ENCODE results near the gene KCNB1.
"Not testable (repeated sequence)": the region's sequence is repeated elsewhere in the genome, so short reads cannot be mapped to it uniquely, and the experiment has no call there.

The KCNB1 gene

DNA sequence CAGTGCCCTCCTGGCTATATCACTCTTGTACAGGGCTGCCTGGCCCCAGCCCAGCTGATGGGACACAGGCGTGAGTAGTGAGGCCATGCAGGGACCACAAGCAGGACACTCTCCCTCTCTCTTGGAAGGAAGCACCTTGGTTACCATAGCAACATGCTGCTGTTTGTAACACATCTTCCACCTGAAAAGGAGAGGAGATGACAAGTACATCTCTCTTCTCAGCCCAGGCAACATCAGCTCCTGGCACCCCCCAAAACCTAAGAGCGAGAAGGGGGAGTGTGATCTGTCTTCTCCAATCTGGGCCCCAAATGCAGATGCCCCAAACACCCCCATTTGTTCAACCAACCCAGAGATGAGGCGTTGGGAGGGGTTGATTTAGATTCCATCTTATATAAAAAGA lies 49.9 kb downstream of the KCNB1 start:
- DNase-seq, result no peak

DNA sequence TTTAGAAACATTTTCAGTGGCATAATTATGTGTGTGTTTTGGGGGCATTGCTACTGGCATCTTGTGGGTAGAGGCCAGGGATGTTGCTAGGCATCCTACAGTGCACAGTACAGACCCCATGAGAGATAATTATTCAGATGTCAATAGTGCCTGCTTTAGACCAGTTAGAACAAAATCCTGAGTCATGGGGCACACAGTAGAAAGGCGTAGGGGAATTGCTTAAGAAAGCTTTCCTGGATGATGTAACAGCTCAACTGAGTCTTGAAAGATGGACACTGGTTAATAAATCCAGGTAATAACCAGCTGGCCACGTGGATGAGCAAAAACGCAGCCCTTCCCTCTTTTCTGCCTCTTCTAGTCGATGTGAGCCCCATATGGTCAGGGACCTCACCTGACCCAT lies 51.1 kb downstream of the KCNB1 start:
- DNase-seq, result no peak

DNA sequence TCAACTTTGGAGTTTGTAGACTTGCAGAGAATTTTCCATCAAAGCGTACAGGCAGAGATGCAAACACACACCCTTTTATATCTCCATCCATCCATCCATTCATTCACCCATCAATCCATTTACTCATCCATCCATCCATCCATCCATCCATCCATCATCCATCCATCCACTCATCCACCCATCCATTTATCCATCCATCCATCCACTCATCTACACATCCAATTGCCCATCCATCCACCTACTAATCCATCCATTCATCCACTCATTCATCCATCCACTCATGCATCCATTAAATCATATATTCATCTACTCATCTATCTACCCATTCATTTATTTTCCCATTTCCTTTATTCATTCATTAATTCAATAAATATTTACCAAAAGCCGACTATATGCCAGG lies 52.1 kb downstream of the KCNB1 start:
- DNase-seq, result no peak

GRCh38 chr20:49427751-49428518 lies 54.5 kb downstream of the KCNB1 start:
- no peak for DNase-seq

GRCh38 chr20:49426873-49427272 lies 55.6 kb downstream of the KCNB1 start:
- no peak for DNase-seq

DNA sequence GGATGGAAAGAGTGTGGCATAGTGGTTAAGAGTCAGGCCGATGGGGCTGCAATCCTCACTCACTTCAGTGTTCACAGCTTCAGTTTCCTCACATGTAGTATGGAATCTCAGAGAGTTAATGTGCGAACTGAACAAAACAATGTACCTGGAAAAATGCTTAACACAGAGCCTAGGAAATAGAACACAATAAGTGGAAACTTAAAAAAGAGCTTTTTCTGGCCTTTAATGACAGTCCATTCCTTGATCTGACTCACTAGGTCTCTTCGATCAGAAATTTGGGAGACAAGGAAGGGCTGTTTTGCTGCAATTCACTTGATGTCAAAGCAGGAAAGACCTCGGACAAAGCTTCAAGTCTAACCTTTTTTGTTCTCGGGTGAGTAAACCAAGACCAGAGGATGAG lies 56.1 kb downstream of the KCNB1 start:
- no peak for DNase-seq

DNA sequence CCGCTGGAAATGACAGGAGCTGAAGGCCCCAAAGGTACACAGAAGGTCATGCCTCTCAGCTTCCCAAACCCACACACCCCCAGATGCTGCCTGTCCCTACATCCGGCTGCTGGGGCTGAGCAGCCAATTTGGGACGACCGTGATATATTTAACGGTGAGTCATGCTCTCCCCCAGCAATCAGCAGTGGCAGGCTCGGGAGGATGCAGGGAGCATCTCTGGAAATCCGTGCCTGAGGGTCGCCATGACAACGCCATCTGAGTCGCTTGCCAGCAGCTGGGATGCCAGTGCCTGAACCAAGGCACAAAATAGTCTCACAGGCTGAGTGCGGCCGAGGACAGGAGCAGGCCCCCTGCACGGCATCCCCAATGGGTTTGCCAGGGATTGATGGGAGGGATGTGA lies 57.9 kb downstream of the KCNB1 start:
- DNase-seq, result no peak

- no peak for DNase-seq
These were observed 60.3 kb downstream of the KCNB1 start for GRCh38 chr20:49422161-49422560.

DNA sequence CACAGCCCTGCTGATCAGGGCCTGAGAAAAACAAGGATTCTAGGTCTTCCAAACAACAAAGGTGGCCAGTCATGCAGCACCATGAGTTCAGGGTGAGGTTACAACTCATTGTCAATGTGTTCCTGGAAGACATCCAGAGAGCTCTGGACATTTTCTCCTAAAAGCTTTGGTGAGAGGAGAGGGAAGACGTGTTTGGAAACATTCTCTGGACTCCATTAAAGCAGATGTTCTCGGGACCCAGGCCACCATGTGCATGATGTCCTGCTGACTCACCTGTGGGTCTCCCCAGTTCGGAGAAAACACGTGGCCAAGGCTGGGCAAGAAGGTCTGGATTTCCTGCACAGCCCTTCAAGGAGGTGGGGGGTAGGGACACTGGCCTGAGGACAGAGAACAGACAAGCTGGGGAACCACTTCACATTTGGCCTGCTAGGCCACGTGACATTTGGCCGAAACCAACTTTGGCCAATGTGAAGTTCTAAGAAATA lies 61.6 kb downstream of the KCNB1 start:
- DNase-seq, result no peak

- no peak for DNase-seq
These were observed 62.2 kb downstream of the KCNB1 start for GRCh38 chr20:49420292-49420691.

GRCh38 chr20:49419785-49420184 lies 62.7 kb downstream of the KCNB1 start:
- DNase-seq, result no peak

DNA sequence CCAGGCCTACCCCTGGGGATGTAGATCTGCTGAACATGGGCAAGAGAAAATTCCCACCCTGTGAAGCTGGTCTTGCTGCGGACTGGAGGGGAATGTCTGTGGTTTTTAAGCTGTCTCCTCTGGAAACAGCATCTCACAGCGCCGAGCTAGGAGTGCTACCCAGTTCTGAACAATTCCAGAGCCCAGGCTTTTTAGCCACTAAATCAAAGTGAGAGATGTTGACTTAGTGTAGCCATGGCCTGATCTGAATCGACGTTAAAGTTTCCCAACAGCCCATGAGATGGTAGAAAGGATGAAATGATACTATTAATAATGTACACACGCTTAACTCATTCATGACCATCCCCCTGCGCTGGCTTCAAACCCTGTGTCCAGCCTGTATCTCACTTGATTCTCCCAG lies 63.7 kb downstream of the KCNB1 start:
- DNase-seq, result no peak

GRCh38 chr20:49417843-49418555 lies 64.5 kb downstream of the KCNB1 start:
- no peak for DNase-seq

DNA sequence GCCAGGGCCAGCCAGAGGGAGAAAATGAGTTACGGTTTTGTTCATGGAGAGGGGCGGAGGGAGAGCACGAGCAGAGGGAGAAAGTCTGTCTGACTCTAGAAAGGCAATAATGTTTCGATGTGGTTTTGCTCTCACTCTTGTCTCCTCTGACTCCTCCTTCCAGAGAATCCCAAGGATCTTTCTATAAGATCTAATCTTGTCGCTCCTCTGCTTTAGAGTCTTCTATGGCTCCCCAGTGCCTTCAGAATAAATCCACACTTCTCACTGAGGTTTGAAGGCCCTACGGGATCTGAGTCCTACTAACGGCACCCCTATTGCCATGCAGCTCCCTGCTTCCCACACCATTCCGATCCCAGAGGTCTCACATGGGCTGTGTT lies 66.8 kb downstream of the KCNB1 start:
- DNase-seq, result no peak

DNA sequence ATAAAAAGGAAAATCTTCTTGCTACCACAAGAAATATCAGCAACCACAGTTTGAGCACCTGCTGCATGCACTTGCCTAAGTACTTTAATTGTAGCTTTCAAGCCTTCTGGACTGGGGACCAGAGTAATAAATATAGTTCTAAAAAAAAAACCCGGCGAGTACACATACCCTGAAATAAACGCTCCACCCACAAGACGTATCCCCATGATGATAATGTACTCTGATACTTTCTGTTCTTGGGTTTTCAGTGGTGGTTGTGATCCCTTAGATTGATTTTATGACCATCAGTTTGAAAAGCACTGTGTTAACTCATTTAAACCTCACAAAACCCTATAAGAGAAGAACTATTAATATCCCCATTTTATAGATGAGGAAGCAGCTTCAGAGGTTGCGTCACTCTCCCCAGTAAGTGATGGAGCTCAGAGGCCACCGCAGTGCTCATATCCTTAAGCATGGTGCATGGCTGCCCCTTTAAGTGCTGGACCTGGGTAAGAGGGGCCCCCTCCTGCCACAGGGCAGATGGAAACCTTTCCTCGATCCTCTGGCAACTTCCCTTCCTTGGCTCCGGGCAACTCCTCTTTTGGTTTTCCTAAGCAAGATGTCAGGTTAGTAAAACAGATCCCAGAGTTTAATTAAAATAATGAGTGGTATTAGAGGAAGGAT lies 67.3 kb downstream of the KCNB1 start:
- DNase-seq, result no peak

DNA sequence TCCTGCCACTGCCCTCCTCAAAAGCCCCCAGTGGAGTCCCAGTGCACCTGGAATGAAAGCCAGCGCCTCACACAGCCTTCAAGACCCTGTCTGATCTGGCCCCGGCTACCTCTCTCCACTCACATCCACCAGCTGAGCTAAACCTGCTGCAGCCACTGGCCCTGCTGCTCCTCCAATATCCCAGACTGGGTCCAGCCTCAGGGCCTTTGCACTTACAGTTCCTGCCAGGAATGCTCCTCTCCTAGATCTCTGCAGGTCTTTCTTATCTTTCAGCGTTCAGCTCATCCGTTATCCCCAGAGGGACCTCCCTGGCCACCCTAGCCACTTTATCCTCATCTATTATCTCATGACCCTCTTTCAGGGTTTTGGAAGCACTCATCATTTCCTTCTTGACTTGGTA lies 68.8 kb downstream of the KCNB1 start:
- DNase-seq, result no peak

GRCh38 chr20:49412953-49413352 lies 69.5 kb downstream of the KCNB1 start:
- no peak for DNase-seq

DNA sequence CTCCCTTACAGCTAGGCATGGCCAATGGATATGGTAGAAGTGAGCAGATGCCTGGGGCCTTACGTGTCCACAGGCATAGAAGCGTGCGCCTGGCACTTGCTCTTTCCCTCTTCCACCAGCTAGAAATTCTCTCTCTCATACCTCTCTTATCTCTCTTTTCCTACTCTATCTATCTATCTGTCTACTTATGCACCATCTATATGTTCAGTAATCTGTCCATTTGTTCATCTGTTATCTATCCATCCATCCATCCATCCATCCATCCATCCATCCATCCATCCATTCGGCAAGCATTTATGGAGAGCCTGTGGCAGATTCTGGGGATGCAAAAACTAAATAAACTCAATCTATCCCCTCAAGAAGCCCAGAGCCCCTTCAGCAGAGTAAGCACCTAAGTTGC lies 70.2 kb downstream of the KCNB1 start:
- no peak for DNase-seq

DNA sequence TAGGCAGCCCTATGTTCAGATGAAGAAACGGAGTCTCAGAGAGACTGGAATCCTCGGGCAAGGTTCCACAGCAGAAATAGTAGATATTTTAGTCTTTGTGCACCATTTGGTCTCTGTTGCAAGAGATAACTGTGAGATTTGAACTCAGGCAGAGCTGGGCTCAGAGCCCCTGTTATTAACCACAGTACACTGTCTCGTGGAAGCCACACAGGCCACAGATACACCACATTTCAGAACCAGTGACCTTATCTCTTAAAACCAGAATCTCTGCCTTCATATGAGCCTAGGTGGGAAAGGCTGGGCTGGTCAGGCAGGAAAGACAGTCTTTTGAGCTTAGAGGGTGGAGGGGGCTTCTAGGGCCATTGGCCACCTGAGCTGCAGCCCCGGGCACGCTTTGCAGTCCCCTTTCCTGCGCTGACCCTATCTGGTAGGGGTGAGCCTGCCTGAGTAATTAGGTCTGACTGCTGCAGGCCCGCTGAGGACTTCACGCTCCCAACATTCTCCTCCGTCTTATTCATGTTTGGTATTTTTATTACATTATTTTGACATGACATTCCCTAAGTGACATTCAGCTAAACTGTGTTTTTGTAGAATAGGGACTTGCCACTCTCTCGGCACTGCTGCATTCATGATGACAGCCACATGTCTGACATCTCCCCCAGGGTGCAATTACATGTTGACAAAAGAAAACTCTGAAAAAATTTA lies 71.1 kb downstream of the KCNB1 start:
- DNase-seq, result no peak

DNA sequence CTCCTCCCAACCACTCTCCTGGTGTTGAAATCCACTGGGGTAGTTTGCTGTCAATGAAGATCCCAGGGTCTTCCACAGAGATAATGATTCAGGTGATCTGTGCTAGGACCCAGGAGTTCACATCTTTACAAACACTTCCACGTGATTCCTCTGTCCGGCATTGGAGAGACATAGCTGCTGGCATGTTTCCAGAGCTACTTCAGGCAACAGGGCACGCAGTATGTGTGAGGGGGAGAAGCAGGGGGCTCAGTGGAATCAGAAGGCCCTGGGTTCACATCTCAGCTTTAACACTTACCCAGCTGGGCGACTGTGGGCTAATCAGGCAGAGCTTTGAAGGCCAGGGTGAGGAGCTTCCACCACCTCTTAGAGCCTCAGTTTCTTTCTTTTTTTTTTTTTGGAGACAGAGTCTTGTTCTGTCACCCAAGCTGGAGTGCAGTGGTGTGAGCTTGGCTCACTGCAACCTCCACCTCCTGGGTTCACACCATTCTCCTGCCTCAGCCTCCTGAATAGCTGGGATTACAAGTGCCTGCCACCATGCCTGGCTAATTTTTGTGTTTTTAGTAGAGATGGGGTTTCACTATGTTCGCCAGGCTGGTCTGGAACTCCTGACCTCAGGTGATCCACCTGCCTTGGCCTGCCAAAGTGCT lies 72.4 kb downstream of the KCNB1 start:
- DNase-seq, result not testable (repeated sequence)

GRCh38 chr20:49409302-49409974 lies 73.0 kb downstream of the KCNB1 start:
- no peak for DNase-seq

- DNase-seq, result no peak
These were observed 73.9 kb downstream of the KCNB1 start for GRCh38 chr20:49408509-49409104.

Data from CD4-positive, alpha-beta T cell treated with Interleukin-1 beta for 1 hour (primary cell).